Ishikawa (cell line): ENCODE data around the gene SLC7A14.

Experiments
- CEBPB ChIP-seq: IDR thresholded peaks from 2 replicates; pipeline ENCODE4 v1.6.1; 2012
- EP300 ChIP-seq: IDR thresholded peaks from 2 replicates; pipeline ENCODE4 v1.6.1; 2012; ENCODE audit warnings: borderline replicate concordance
- NFIC ChIP-seq: IDR thresholded peaks from 2 replicates; pipeline ENCODE4 v1.6.1; 2012
- RAD21 ChIP-seq: IDR thresholded peaks from 2 replicates; pipeline ENCODE4 v1.6.1; 2012; ENCODE audit warnings: low read depth
- TAF1 ChIP-seq: IDR thresholded peaks from 2 replicates; pipeline ENCODE4 v1.6.1; 2012; ENCODE audit warnings: low read depth, mild to moderate bottlenecking
- TCF12 ChIP-seq: IDR thresholded peaks from 2 replicates; pipeline ENCODE4 v1.6.1; 2012; ENCODE audit warnings: low read depth
- YY1 ChIP-seq: IDR thresholded peaks from 2 replicates; pipeline ENCODE4 v1.6.1; 2012; ENCODE audit warnings: low read depth
- ZBTB7A ChIP-seq: IDR thresholded peaks from 2 replicates; pipeline ENCODE4 v1.6.1; 2012; ENCODE audit warnings: low read depth
- TF ChIP-seq, protein P1 (sequence below): IDR thresholded peaks from 2 replicates; pipeline ENCODE4 v1.6.1; 2012; ENCODE audit warnings: low read depth, mild to moderate bottlenecking
- TF ChIP-seq, protein P2 (sequence below): IDR thresholded peaks from 2 replicates; pipeline ENCODE4 v1.6.1; 2012

DNA sequence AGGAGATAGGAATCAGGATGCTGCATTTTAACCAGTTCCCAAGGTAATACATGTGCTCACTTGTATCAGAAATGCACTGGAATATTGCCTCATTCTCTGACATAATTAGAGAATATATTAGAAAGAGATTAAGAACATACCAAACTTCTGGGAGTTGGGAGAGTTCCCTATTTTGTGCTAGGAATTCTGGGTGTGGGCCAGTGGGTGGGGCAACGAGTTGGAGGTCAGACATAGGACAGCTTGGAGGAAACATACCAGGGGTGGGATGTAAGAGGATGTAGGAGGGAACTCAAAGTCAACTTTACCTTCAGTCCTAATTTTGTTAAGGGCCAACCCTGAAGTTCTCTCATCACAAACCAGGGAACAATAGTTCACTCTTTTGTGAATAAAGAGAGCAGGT, 83.6 kb downstream of the SLC7A14 start:
- TF ChIP-seq TCF12 (no peak), EP300 (no peak), YY1 (no peak), ZBTB7A (no peak), CEBPB (no peak), TAF1 (no peak), NFIC (no peak), RAD21 (no peak)
- TF ChIP-seq, protein P1, sequence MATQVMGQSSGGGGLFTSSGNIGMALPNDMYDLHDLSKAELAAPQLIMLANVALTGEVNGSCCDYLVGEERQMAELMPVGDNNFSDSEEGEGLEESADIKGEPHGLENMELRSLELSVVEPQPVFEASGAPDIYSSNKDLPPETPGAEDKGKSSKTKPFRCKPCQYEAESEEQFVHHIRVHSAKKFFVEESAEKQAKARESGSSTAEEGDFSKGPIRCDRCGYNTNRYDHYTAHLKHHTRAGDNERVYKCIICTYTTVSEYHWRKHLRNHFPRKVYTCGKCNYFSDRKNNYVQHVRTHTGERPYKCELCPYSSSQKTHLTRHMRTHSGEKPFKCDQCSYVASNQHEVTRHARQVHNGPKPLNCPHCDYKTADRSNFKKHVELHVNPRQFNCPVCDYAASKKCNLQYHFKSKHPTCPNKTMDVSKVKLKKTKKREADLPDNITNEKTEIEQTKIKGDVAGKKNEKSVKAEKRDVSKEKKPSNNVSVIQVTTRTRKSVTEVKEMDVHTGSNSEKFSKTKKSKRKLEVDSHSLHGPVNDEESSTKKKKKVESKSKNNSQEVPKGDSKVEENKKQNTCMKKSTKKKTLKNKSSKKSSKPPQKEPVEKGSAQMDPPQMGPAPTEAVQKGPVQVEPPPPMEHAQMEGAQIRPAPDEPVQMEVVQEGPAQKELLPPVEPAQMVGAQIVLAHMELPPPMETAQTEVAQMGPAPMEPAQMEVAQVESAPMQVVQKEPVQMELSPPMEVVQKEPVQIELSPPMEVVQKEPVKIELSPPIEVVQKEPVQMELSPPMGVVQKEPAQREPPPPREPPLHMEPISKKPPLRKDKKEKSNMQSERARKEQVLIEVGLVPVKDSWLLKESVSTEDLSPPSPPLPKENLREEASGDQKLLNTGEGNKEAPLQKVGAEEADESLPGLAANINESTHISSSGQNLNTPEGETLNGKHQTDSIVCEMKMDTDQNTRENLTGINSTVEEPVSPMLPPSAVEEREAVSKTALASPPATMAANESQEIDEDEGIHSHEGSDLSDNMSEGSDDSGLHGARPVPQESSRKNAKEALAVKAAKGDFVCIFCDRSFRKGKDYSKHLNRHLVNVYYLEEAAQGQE = no peak
- TF ChIP-seq, protein P2, sequence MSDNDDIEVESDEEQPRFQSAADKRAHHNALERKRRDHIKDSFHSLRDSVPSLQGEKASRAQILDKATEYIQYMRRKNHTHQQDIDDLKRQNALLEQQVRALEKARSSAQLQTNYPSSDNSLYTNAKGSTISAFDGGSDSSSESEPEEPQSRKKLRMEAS = no peak
